GM21825 (cell line): Measurements from ENCODE around the gene KRTAP10-7.
"Not testable (repeated sequence)": the region's sequence is repeated elsewhere in the genome, so short reads cannot be mapped to it uniquely, and the experiment has no call there.

Source experiments
- ATAC-seq: cut with Tn5 transposase; IDR thresholded peaks from one replicate; pipeline ENCODE4 v1.9.1; 2021; ENCODE audit warnings: mild to moderate bottlenecking, moderate library complexity; ENCODE audit not compliant: unreplicated experiment

The KRTAP10-7 gene

GRCh38 chr21:44628707-44629391, 28.5 kb downstream of the KRTAP10-7 start:
- ATAC-seq = no peak

GRCh38 chr21:44630440-44630839, 30.0 kb downstream of the KRTAP10-7 start:
- ATAC-seq = no peak

GRCh38 chr21:44632067-44632466, 31.7 kb downstream of the KRTAP10-7 start:
- ATAC-seq = no peak

GRCh38 chr21:44636209-44637017, 36.0 kb downstream of the KRTAP10-7 start:
- ATAC-seq = no peak

- no peak for ATAC-seq
These were observed 36.8 kb downstream of the KRTAP10-7 start, which contains the start of gene KRTAP10-10 for GRCh38 chr21:44637018-44637850. Gene KRTAP10-10 (plus strand): TSS chr21:44637356. CDS start chr21:44637418, 62 bp downstream.

GRCh38 chr21:44637851-44638348, 37.5 kb downstream of the KRTAP10-7 start:
- ATAC-seq = not testable (repeated sequence)

GRCh38 chr21:44638506-44639330, 38.3 kb downstream of the KRTAP10-7 start:
- not testable (repeated sequence) for ATAC-seq

- ATAC-seq = no peak
These were observed 38.9 kb downstream of the KRTAP10-7 start for GRCh38 chr21:44639331-44639655.

GRCh38 chr21:44640761-44641160, 40.4 kb downstream of the KRTAP10-7 start:
- ATAC-seq = no peak

- no peak for ATAC-seq
These were observed 43.4 kb downstream of the KRTAP10-7 start for GRCh38 chr21:44643741-44644310.

GRCh38 chr21:44644878-44645277, 44.5 kb downstream of the KRTAP10-7 start:
- ATAC-seq = no peak

GRCh38 chr21:44646366-44647221, 46.2 kb downstream of the KRTAP10-7 start, which contains the start of gene KRTAP10-11:
Gene KRTAP10-11 (plus strand): TSS chr21:44646414. CDS start chr21:44646459, 45 bp downstream.
- ATAC-seq = not testable (repeated sequence)

- ATAC-seq = no peak
These were observed 46.8 kb downstream of the KRTAP10-7 start for GRCh38 chr21:44647222-44647552.

GRCh38 chr21:44648557-44649311, 48.3 kb downstream of the KRTAP10-7 start:
- ATAC-seq = no peak

GRCh38 chr21:44649521-44650100, 49.2 kb downstream of the KRTAP10-7 start:
- no peak for ATAC-seq

GRCh38 chr21:44650265-44650972, 50.0 kb downstream of the KRTAP10-7 start:
- no peak for ATAC-seq

- ATAC-seq = no peak
These were observed 50.7 kb downstream of the KRTAP10-7 start for GRCh38 chr21:44650973-44651675.
